Fibroblast of skin of abdomen (primary cell): Measurements from ENCODE around the gene PTH2.
"Not testable (repeated sequence)": the region's sequence is repeated elsewhere in the genome, so short reads cannot be mapped to it uniquely, and the experiment has no call there.

Source experiments
- DNase-seq: peaks from one replicate; pipeline ENCODE4 v3.0.0-alpha.2; 2013

PTH2 gene

DNA sequence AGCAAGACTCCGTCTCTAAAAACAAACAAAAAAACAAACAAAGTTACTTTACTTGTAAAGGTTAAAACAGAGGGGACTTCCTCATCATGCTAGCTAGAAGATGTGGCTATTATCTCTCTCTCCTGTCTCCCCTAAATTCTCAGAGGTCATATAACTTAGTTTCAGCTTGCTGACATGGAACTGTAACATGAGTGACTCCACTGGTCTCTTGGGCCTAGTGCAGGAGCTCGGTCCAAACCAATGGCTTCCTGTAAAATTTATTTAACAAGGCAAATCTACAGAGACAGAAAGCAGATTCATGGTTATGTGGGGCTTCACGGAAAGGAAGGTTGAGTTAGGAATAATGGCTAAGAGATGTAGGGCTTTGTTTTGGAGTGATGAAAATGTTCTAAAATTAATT lies 44.7 kb downstream of the PTH2 start:
- DNase-seq: no peak

DNA sequence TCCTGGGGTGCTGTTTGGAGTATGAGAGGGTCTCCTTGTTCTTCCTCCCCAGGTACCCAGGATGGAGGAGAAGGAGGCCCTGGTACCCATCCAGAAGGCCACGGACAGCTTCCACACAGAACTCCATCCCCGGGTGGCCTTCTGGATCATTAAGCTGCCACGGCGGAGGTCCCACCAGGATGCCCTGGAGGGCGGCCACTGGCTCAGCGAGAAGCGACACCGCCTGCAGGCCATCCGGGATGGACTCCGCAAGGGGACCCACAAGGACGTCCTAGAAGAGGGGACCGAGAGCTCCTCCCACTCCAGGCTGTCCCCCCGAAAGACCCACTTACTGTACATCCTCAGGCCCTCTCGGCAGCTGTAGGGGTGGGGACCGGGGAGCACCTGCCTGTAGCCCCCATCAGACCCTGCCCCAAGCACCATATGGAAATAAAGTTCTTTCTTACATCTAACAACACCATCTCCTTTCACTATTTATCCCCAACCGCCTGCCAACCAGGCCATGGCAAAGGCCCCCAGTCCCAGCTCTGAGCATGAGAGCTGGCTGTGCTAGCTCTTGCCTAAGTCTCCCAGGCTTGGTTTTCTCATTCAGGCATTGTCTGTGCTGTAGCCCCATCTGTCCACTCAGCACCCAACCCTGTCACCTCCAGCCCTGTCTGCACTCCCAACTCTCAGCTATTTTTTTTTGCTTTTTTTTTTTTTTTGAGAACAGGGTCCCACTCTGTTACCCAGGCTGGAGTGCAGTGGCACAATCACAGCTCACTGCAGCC lies 48.4 kb downstream of the PTH2 start:
- DNase-seq: no peak

DNA sequence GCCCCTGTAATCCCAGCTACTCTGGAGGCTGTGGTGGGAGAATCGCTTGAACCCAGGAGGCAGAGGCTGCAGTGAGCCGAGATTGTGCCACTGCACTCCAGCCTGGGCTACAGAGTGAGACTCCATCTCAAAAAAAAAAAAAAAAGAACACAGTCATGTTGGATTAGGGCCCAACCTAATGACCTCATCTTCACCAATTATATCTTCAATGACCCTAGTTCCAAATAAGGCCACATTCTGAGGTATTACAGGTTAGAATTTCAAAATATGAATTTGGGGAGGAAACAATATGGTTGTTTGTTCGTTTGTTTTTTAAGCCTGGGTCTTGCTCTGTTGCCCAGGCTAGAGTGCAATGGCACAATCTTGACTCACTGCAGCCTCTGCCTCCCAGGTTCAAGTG lies 50.1 kb downstream of the PTH2 start:
- DNase-seq: not testable (repeated sequence)
